ENCODE measurements around the gene SYNDIG1.

Gene SYNDIG1

GRCh38 chr20:24638591-24639548, 169.4 kb downstream of the SYNDIG1 start:
- Mint-ChIP-seq H3K4me1 (ENCODE audit: low read depth in 2 of 2) (no peaks in the 10 kb centered on the region), H3K9me3 (peaks cover 0 to 2% of the 10 kb centered on the region in 2 donors), H3K27me3 (peaks cover 36 to 60% of the 10 kb centered on the region in 2 donors), H3K36me3 (ENCODE audit: insufficient read depth) (no peaks in the 10 kb centered on the region), H3K4me3 (no peak overlapping the region), H3K27ac (no peak overlapping the region)
- no peak for ATAC-seq (replicated peaks)
- no peak for DNase-seq

- H3K4me1 Mint-ChIP-seq (ENCODE audit: low read depth in 2 of 2), result no peaks in the 10 kb centered on the region
- peaks cover 26 to 51% of the 10 kb centered on the region in 2 donors for H3K27me3 Mint-ChIP-seq
- H3K27ac Mint-ChIP-seq, result no peak overlapping the region
- H3K4me3 Mint-ChIP-seq, result no peak overlapping the region
- H3K9me3 Mint-ChIP-seq, result peaks cover 0 to 2% of the 10 kb centered on the region in 2 donors
- no peak for ATAC-seq (replicated peaks)
- DNase-seq, result no peak
- H3K36me3 Mint-ChIP-seq (ENCODE audit: insufficient read depth), result no peaks in the 10 kb centered on the region
Measured at GRCh38 chr20:24640276-24640675, 170.8 kb downstream of the SYNDIG1 start.

DNA sequence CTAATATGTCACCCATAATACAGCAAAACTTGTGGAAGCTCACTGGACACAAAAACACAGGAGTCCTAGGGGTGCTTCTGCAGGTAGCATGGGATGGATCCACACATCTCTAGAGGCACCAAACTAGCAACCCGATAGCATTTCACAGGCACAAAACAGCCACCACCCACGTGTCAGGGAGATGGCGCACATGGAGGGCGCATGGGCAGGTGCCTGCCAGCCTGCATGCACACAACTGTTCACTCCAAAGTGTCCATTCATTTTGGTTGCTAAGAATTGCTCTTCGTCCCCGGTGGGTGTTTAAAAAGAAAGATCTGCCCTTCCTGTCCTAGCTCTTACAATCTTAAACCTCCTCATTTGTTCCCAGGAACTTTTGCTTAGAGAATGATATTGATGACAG, 171.3 kb downstream of the SYNDIG1 start:
- Mint-ChIP-seq H3K9me3 (peaks cover 0 to 2% of the 10 kb centered on the region in 2 donors), H3K27ac (no peak overlapping the region), H3K4me1 (ENCODE audit: low read depth in 2 of 2) (no peaks in the 10 kb centered on the region), H3K36me3 (ENCODE audit: insufficient read depth) (no peaks in the 10 kb centered on the region), H3K4me3 (no peak overlapping the region), H3K27me3 (peaks cover 24 to 51% of the 10 kb centered on the region in 2 donors)
- DNase-seq (no peak), ATAC-seq (replicated peaks) (no peak)

DNA sequence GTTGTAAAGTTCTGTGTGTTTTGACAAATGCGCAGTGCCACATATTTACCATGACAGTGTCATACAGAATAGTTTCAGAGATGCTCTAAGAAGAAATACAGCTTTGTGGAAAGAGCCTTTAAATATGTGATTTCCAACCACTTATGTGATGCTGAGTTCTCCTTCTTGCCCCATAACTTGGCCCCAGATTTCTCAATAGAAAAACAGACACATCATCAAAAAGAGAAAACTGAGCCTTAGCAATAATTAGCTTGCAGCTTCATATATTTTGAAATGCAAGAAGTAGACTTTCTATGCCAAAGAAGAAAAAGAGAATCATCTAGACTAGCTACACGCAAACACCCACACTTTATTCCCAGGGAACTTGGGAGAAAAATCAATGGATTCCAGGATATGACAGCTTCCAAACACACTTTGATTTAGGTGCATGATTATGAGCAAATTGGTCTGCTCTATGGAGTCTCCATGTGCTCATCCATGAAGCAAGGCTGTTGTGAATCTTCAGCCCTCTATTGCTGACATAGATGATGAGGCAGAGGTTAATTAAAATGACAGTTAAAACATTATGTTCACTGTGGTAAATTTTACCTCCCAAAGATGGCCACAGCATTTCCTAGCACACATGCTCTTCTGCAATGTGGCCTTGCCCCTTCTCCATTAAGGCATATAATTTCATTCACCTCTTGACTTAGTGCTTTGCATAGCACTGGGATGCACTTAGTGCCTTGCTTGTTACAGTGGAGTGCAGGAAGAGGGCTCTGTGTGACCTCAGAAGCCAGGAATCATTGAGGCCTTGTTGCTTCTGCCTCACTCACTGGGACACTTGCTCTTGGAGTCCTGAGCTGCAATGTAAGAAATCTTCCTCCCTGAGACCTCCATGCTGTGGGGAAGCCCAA, 174.6 kb downstream of the SYNDIG1 start:
- H3K9me3 Mint-ChIP-seq, result peaks cover 0 to 2% of the 10 kb centered on the region in 2 donors
- H3K4me3 Mint-ChIP-seq, result no peak overlapping the region
- H3K27ac Mint-ChIP-seq, result no peak overlapping the region
- H3K27me3 Mint-ChIP-seq, result peaks cover 36 to 52% of the 10 kb centered on the region in 2 donors
- H3K4me1 Mint-ChIP-seq (ENCODE audit: low read depth in 2 of 2), result no peaks in the 10 kb centered on the region
- no peaks in the 10 kb centered on the region for H3K36me3 Mint-ChIP-seq (ENCODE audit: insufficient read depth)
- ATAC-seq (replicated peaks) (no peak), DNase-seq (no peak)

DNA sequence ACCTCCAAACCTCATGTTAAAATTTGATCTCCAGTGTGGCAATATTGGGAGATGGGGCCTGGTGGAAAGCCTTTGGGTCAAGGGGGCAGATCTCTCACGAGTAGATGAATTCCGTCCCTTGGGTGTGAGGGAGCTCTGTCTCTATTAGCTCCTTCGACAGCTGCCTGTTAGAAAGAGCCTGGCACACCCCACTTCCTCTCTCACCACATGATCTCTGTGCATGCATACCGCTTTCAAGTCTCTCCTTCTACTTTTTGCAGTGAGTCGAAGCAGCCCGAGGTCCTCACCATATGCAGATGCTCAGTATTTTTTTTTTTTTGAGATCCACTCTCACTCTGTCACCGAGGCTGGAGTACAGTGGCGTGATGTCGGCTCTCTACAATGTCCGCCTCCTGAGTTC, 176.9 kb downstream of the SYNDIG1 start:
- no peak for ATAC-seq (replicated peaks)
- Mint-ChIP-seq H3K4me1 (ENCODE audit: low read depth in 2 of 2) (no peaks in the 10 kb centered on the region), H3K4me3 (no peak overlapping the region), H3K27ac (no peak overlapping the region), H3K27me3 (peaks cover 38 to 51% of the 10 kb centered on the region in 2 donors), H3K36me3 (ENCODE audit: insufficient read depth) (no peaks in the 10 kb centered on the region), H3K9me3 (peaks cover 0 to 2% of the 10 kb centered on the region in 2 donors)
- DNase-seq, result no peak

DNA sequence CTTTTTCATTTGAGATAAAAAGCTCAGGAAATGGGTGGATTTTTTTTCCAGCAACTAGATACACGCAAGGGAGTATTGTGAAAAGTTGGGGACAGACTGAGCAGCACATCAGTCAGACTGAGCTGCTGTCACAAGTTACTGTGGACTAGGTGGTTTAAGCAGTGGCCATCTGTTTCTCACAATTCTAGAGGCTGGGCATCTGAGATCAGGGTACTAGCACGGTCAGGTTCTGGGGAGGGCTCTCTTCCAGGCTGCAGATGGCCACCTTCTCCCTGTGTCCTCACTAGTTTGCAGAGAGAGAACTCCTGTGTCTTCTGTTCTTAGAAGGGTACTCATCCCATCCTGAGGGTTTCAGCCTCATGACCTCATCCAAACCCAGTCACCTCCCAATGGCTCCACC, 178.3 kb downstream of the SYNDIG1 start:
- H3K4me3 Mint-ChIP-seq, result no peak overlapping the region
- H3K27me3 Mint-ChIP-seq, result peaks cover 37 to 64% of the 10 kb centered on the region in 2 donors
- peaks cover 0 to 2% of the 10 kb centered on the region in 2 donors for H3K9me3 Mint-ChIP-seq
- no peaks in the 10 kb centered on the region for H3K36me3 Mint-ChIP-seq (ENCODE audit: insufficient read depth)
- H3K4me1 Mint-ChIP-seq (ENCODE audit: low read depth in 2 of 2), result no peaks in the 10 kb centered on the region
- no peak overlapping the region for H3K27ac Mint-ChIP-seq
- ATAC-seq (replicated peaks) (no peak), DNase-seq (no peak)

GRCh38 chr20:24648481-24648880, 179.1 kb downstream of the SYNDIG1 start:
- peaks cover 37 to 69% of the 10 kb centered on the region in 2 donors for H3K27me3 Mint-ChIP-seq
- no peak for DNase-seq

DNA sequence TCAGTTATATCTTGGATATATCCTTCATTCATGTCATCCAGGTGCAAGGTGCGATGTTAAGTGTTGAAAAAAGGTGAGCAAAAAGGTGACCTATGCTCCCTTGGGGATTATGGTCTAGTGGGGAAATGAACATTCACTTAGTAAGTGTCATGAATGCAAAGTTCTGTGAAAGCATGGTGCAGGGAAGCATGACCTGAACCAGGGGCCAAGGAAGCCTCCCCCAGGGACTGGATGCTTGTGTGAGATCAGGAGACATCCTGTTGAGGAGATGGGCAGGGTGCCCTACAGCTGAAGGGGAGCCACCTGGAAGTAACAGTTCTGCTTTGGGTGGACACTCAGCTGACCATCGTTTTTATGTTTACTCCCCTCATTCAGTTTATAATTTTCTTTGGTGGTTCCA, 179.5 kb downstream of the SYNDIG1 start:
- Mint-ChIP-seq H3K4me3 (no peak overlapping the region), H3K9me3 (no peaks in the 10 kb centered on the region), H3K4me1 (ENCODE audit: low read depth in 2 of 2) (no peaks in the 10 kb centered on the region), H3K36me3 (ENCODE audit: insufficient read depth) (no peaks in the 10 kb centered on the region), H3K27me3 (peaks cover 37 to 69% of the 10 kb centered on the region in 2 donors), H3K27ac (no peak overlapping the region)
- ATAC-seq (replicated peaks) (no peak), DNase-seq (no peak)

More at GRCh38 chr20:24648481-24648880, 179.1 kb downstream of the SYNDIG1 start:
- no peaks in the 10 kb centered on the region for H3K9me3 Mint-ChIP-seq
- no peaks in the 10 kb centered on the region for H3K36me3 Mint-ChIP-seq (ENCODE audit: insufficient read depth)
- no peaks in the 10 kb centered on the region for H3K4me1 Mint-ChIP-seq (ENCODE audit: low read depth in 2 of 2)
- H3K27ac Mint-ChIP-seq, result no peak overlapping the region
- ATAC-seq (replicated peaks), result no peak
- H3K4me3 Mint-ChIP-seq, result no peak overlapping the region

DNA sequence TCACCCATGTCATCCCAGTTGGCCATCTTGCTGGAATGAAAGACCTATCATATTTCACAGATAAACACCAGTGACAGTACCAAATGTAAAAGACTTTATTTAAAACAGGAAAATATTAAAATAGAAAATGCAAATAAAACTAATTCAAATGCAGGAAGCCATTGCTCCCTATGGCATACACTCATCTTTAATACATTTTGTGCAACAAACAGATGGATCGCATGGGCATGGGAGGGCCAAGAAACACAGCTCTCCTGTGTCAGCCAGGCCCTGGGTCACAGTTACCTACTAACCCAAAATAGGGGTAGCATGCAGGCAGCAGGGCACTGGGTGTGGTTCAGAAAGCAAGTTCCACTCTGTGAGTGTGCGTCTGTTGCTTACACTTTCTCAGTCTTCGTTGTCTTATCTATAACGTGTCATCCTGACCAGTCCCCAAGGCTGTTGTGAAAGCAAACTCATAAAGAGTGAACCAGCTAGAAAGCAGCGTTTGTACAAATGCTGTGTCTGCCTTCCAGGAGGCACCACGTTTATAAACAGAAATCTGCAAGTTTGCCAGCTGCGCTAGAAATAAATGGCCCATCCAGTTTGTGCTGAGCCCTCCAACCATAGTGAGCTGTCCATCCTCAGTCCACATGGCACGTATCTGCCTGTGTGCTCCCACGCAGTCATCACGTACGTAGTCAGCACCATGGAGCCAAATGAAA, 180.5 kb downstream of the SYNDIG1 start:
- Mint-ChIP-seq H3K27me3 (peaks cover 43 to 68% of the 10 kb centered on the region in 2 donors), H3K4me1 (ENCODE audit: low read depth in 2 of 2) (no peaks in the 10 kb centered on the region), H3K27ac (no peak overlapping the region), H3K36me3 (ENCODE audit: insufficient read depth) (no peaks in the 10 kb centered on the region), H3K4me3 (no peak overlapping the region), H3K9me3 (no peaks in the 10 kb centered on the region)
- no peak for DNase-seq
- ATAC-seq (replicated peaks), result no peak

GRCh38 chr20:24651171-24651975, 181.9 kb downstream of the SYNDIG1 start:
- no peaks in the 10 kb centered on the region for H3K9me3 Mint-ChIP-seq
- H3K27ac Mint-ChIP-seq, result no peak overlapping the region
- DNase-seq, result no peak
- H3K27me3 Mint-ChIP-seq, result peaks cover 32 to 54% of the 10 kb centered on the region in 2 donors
- no peaks in the 10 kb centered on the region for H3K4me1 Mint-ChIP-seq (ENCODE audit: low read depth in 2 of 2)
- no peak overlapping the region for H3K4me3 Mint-ChIP-seq
- ATAC-seq (replicated peaks), result no peak
- no peaks in the 10 kb centered on the region for H3K36me3 Mint-ChIP-seq (ENCODE audit: insufficient read depth)

DNA sequence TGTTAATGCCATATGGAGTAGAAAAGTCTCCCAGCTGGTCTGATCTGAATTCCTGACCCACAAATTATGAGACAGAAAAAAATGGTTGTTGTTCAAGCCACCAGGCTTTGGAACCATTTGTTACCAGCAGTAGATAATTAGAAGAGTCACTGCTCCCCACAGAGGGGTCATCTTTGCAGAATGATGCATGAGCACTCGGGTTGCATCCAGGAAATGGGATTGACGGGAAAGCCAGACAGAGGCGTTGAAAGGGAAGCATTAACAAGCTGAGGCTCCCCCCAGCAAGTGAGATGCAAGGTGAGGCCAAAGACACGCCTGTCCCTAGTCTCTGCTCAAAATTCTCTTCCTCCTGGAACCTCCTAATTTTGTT, 182.5 kb downstream of the SYNDIG1 start:
- H3K27me3 Mint-ChIP-seq, result peaks cover 27 to 48% of the 10 kb centered on the region in 2 donors
- no peak overlapping the region for H3K27ac Mint-ChIP-seq
- no peaks in the 10 kb centered on the region for H3K36me3 Mint-ChIP-seq (ENCODE audit: insufficient read depth)
- DNase-seq (no peak), ATAC-seq (replicated peaks) (no peak)
- H3K9me3 Mint-ChIP-seq, result no peaks in the 10 kb centered on the region
- H3K4me3 Mint-ChIP-seq, result no peak overlapping the region
- H3K4me1 Mint-ChIP-seq (ENCODE audit: low read depth in 2 of 2), result no peaks in the 10 kb centered on the region

GRCh38 chr20:24653306-24653705, 183.9 kb downstream of the SYNDIG1 start:
- H3K9me3 Mint-ChIP-seq, result no peaks in the 10 kb centered on the region
- peaks cover 20 to 34% of the 10 kb centered on the region in 2 donors for H3K27me3 Mint-ChIP-seq
- no peak for ATAC-seq (replicated peaks)
- no peak overlapping the region for H3K4me3 Mint-ChIP-seq
- no peak for DNase-seq
- H3K4me1 Mint-ChIP-seq (ENCODE audit: low read depth in 2 of 2), result no peaks in the 10 kb centered on the region
- H3K27ac Mint-ChIP-seq, result no peak overlapping the region
- H3K36me3 Mint-ChIP-seq (ENCODE audit: insufficient read depth), result no peaks in the 10 kb centered on the region

Measured in effector memory CD8-positive, alpha-beta T cell (primary cell).